ENCODE data around the gene COQ8A.

DNA sequence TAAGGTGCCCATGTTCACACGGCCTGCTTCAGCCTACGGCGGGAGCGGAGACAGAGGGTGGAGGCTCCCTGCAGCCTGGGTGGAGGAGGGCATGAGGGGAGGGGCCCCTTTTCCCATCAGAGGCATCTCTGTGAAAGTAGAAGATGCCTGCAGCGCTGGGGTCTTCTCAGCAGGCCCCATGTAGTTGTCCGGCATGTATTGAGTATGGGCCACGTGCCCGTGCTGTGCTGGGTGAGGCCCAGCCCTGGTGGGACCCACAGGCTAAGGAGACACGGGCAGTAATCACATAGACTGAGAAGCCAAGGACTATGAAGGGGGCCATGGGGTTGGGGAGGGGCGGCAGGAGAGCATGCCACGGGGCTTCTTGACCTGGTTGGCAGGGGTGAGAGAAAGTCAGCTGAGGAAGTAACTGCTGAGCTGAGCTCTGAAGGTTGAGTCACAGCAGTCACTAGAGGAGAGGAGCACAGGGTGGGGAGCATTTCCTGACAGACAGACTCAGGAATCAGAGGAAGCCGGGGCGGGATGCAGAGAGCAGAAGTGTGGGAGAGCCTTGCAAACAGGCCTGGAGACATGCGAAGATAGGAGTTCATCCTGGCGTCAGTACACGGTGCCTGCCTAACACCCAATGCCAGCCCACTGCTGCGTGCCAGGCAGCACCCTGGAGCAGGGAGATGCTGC is 48.1 kb upstream of the COQ8A start:
- TF ChIP-seq, protein P1, sequence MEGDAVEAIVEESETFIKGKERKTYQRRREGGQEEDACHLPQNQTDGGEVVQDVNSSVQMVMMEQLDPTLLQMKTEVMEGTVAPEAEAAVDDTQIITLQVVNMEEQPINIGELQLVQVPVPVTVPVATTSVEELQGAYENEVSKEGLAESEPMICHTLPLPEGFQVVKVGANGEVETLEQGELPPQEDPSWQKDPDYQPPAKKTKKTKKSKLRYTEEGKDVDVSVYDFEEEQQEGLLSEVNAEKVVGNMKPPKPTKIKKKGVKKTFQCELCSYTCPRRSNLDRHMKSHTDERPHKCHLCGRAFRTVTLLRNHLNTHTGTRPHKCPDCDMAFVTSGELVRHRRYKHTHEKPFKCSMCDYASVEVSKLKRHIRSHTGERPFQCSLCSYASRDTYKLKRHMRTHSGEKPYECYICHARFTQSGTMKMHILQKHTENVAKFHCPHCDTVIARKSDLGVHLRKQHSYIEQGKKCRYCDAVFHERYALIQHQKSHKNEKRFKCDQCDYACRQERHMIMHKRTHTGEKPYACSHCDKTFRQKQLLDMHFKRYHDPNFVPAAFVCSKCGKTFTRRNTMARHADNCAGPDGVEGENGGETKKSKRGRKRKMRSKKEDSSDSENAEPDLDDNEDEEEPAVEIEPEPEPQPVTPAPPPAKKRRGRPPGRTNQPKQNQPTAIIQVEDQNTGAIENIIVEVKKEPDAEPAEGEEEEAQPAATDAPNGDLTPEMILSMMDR (IDR thresholded peaks at IDR 0.05) = no peak
- TF ChIP-seq POLR2A (IDR thresholded peaks at IDR 0.05; ENCODE audit: low read depth) (no peak), POLR2AphosphoS5 (IDR thresholded peaks at IDR 0.05) (no peak), EP300 (IDR thresholded peaks at IDR 0.05) (no peak)

Data from esophagus muscularis mucosa (tissue), 4 donors.